Uterus (tissue), 4 donors: ENCODE measurements around the gene DNAH1. TPM values are rescaled to one million over a fixed set of nuclear protein-coding genes. Genes with fewer than 3 reads are reported as not detected.

Experiments
- DNase-seq, 2 donors: peaks; one replicate each; pipeline ENCODE4 v3.0.0-alpha.2; 2019 to 2020
- H3K27ac ChIP-seq, 2 donors: fragments of 200-600 bp; sonication (generic); 1 replicate in 1 of 2; 2 replicates in 1 of 2; pipeline ENCODE4 v1.5.1; 2016 to 2018
- H3K27me3 ChIP-seq, 2 donors: fragments of 200-600 bp; sonication (generic); one replicate each; pipeline ENCODE4 v1.5.1; 2018 to 2019; ENCODE audit warnings: control low read depth in 1 of 2
- H3K36me3 ChIP-seq, 2 donors: fragments of 200-600 bp; sonication (generic); one replicate each; pipeline ENCODE4 v1.5.1; 2019; ENCODE audit warnings: control low read depth in 1 of 2
- H3K4me1 ChIP-seq, 2 donors: fragments of 200-600 bp; sonication (generic); one replicate each; pipeline ENCODE4 v1.5.1; 2018 to 2019; ENCODE audit warnings: control low read depth in 1 of 2
- H3K4me3 ChIP-seq, 2 donors: fragments of 200-600 bp; sonication (generic); 1 replicate in 1 of 2; 2 replicates in 1 of 2; pipeline ENCODE4 v1.5.1; 2018 to 2019; ENCODE audit warnings: mild to moderate bottlenecking in 1 of 2
- H3K9me3 ChIP-seq, 2 donors: fragments of 200-600 bp; sonication (generic); one replicate each; pipeline ENCODE4 v1.5.1; 2019; ENCODE audit warnings: control low read depth in 1 of 2
- POLR2A ChIP-seq, 2 donors: fragments of 450-650 bp; IDR thresholded peaks; one replicate each; pipeline ENCODE4 v1.6.1; 2016; ENCODE audit warnings: antibody characterized with exemption in 2 of 2, mild to moderate bottlenecking in 1 of 2, moderate library complexity in 1 of 2
- intact Hi-C: fragments of 100-400 bp; cut with DNase I; formaldehyde crosslinking; loops from one replicate; pipeline ENCODE4 v1.15.1; 2023; ENCODE audit warnings: low total_unique reads
- total RNA-seq, 4 donors: library from RNA; depleted of rRNA in 3 of 4; stranded (reverse); fragments of >200 nt in 3 of 4; gene quantifications; one replicate each; pipeline versions ENCODE4 v1.1.0 to v1.2.4, GENCODE V29; 2014 to 2023
- TF ChIP-seq, protein P1 (sequence below), 4 experiments: fragments of 200-600 bp in 2 of 4; fragments of 450-650 bp in 2 of 4; sonication (generic) in 2 of 4; IDR thresholded peaks; one replicate each; pipeline ENCODE4 v1.5.1; 2016 to 2019; ENCODE audit warnings: antibody characterized with exemption in 4 of 4, mild to moderate bottlenecking in 2 of 4, moderate library complexity in 1 of 4
- donor health status: DM: yes; HTN: yes; CAD: no.

The DNAH1 gene
- total RNA-seq, 4 donors from 2014 or later: 5.1 to 46.2 (median 11.0) TPM

DNA sequence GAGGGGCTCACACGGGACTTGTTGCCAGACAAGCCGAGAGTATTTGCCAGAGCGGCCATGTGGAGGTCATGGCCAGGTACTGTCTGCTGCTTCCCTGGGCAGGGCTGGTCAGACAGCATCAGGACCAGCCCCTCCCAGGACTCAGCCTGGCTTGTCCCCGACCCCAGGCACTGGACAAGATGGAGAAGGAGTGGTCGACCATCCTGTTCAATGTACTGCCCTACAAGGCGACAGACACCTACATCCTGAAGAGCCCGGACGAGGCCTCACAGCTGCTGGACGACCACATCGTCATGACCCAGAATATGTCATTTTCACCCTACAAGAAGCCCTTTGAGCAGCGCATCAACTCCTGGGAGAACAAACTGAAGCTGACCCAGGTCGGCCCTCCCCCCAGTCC is 38.6 kb downstream of the DNAH1 start:
- no peak for TF ChIP-seq POLR2A (IDR thresholded peaks at IDR 0.05)
- TF ChIP-seq, protein P1, sequence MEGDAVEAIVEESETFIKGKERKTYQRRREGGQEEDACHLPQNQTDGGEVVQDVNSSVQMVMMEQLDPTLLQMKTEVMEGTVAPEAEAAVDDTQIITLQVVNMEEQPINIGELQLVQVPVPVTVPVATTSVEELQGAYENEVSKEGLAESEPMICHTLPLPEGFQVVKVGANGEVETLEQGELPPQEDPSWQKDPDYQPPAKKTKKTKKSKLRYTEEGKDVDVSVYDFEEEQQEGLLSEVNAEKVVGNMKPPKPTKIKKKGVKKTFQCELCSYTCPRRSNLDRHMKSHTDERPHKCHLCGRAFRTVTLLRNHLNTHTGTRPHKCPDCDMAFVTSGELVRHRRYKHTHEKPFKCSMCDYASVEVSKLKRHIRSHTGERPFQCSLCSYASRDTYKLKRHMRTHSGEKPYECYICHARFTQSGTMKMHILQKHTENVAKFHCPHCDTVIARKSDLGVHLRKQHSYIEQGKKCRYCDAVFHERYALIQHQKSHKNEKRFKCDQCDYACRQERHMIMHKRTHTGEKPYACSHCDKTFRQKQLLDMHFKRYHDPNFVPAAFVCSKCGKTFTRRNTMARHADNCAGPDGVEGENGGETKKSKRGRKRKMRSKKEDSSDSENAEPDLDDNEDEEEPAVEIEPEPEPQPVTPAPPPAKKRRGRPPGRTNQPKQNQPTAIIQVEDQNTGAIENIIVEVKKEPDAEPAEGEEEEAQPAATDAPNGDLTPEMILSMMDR (IDR thresholded peaks at IDR 0.05): no peak
- Histone ChIP-seq H3K27me3 (no peaks in the 10 kb centered on the region), H3K36me3 (no peaks in the 10 kb centered on the region), H3K4me3 (no peak overlapping the region), H3K4me1 (no peaks in the 10 kb centered on the region), H3K9me3 (no peaks in the 10 kb centered on the region), H3K27ac (no peak overlapping the region)
- no peak for DNase-seq
- intact Hi-C loops: no loop called here

DNA sequence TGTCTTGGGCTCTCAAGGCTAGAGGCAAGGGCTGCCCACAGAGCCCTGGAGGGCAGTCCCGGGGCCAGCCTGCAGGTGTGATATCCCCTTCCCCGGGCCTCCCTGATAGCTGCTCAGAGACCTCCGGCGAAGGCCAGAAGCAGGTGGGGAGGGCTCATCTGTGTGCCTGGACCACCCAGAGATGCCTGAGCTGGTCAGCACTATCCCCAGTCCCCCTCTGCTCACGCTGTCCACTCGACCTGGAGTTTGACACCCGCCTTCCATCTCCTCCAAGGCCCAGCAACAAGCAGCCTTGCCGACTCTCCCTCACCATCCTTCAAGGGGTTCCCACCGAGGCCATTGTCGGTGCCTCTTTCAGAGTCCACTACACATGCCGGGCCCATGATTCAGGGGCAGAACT is 39.4 kb downstream of the DNAH1 start:
- no peak for DNase-seq
- H3K4me1 ChIP-seq: no peaks in the 10 kb centered on the region
- H3K36me3 ChIP-seq: no peaks in the 10 kb centered on the region
- H3K27ac ChIP-seq: no peak overlapping the region
- H3K4me3 ChIP-seq: no peak overlapping the region
- H3K27me3 ChIP-seq: no peaks in the 10 kb centered on the region
- TF ChIP-seq POLR2A (IDR thresholded peaks at IDR 0.05): no peak
- TF ChIP-seq, protein P1 (IDR thresholded peaks at IDR 0.05): no peak
- H3K9me3 ChIP-seq: no peaks in the 10 kb centered on the region
- intact Hi-C loops: no loop called here

DNA sequence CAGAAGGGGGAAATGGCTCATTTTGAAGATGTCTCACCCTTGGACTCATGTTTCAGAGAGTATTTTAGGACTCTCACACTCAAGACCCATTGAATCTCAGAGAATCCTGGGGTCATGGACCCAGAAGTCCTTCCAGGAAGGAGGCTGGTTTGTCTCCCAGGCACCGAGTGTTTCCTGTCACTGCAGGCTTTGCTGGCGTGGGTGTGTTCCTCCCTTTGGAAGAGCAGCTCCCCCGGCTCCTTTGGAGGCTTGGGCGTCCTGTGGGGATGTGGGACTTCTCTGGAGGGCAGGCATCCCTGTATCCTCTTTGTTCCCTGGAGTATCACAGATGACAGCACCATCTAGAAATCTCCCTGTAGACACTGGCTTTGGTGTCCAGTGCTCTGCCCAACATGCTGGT is 40.0 kb downstream of the DNAH1 start:
- Histone ChIP-seq H3K9me3 (no peaks in the 10 kb centered on the region), H3K27me3 (no peaks in the 10 kb centered on the region), H3K36me3 (no peaks in the 10 kb centered on the region), H3K4me1 (no peaks in the 10 kb centered on the region), H3K27ac (no peak overlapping the region), H3K4me3 (no peak overlapping the region)
- intact Hi-C loops: no loop called here
- DNase-seq: no peak
- TF ChIP-seq POLR2A (IDR thresholded peaks at IDR 0.05): no peak
- TF ChIP-seq, protein P1 (IDR thresholded peaks at IDR 0.05): no peak

DNA sequence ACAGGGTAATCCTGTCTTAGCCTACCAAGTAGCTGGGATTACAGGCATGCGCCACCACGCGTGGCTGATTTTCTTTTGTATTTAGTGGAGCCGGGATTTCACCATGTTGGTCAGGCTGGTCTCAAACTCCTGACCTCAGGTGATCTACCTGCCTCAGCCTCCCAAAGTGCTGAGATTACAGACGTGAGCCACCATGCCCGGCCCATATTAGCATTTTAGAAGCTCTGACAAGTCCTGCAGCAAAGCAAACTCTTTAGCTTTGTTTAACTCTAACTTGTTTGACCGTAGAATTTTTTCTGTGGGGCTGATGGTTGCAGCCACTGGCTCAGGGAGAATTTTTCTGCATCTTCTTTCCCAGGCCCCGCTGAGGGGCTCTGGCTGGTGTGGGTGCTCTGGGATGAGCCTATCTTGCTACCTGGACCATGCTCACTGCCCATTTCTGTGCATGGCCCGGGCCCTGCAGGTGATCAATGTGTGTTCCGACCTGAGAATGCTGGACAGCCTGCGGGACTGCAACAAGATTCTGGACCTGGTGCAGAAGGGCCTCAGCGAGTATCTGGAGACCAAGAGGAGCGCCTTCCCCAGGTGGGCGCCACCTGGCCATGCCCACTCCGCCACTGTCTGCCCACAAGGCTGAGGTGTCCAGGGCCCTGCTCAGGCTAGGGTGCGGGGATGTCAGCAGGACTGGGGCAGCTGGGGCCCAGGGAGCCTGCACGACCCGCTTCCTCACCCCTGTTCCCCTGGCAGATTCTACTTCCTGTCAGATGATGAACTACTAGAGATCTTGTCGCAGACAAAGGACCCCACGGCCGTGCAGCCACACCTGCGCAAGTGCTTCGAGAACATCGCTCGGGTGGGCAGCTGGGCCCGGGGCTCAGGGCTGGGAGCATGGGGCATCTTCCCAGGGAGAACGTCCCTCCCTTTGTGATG is 41.3 kb downstream of the DNAH1 start:
- no peaks in the 10 kb centered on the region for H3K4me1 ChIP-seq
- H3K27ac ChIP-seq: no peak overlapping the region
- no peaks in the 10 kb centered on the region for H3K36me3 ChIP-seq
- no peaks in the 10 kb centered on the region for H3K27me3 ChIP-seq
- no peak for TF ChIP-seq POLR2A (IDR thresholded peaks at IDR 0.05)
- TF ChIP-seq, protein P1 (IDR thresholded peaks at IDR 0.05): no peak
- no peaks in the 10 kb centered on the region for H3K9me3 ChIP-seq
- intact Hi-C loops: no loop called here
- DNase-seq: no peak
- H3K4me3 ChIP-seq: no peak overlapping the region

DNA sequence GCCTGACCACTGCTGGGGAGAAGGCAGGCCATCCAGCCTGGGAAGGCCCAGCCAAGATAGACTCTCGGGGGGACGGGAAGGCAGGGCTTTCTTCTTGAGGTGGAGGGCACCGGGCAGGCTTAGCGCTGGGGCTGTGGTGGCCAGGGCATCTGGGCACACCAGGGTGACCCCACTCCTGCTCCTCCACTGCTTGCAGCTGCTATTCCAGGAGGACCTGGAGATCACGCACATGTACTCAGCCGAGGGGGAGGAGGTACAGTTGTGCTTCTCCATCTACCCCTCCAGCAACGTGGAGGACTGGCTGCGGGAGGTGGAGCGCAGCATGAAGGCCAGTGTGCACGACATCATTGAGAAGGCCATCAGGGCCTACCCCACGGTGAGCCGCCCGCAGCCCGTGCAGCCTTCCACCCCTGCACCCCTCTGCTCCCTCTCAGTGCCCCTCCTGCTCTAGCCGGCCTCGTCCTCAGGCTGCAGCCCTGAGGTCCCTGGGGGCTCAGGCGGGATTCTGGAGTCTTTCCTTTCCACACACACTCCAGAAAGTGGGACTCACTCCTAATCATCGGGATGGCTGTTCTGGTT is 42.3 kb downstream of the DNAH1 start:
- no peak for DNase-seq
- no peaks in the 10 kb centered on the region for H3K4me1 ChIP-seq
- H3K27ac ChIP-seq: no peak overlapping the region
- H3K9me3 ChIP-seq: no peaks in the 10 kb centered on the region
- no peak overlapping the region for H3K4me3 ChIP-seq
- H3K27me3 ChIP-seq: no peaks in the 10 kb centered on the region
- TF ChIP-seq, protein P1 (IDR thresholded peaks at IDR 0.05): no peak
- TF ChIP-seq POLR2A (IDR thresholded peaks at IDR 0.05): no peak
- intact Hi-C loops: no loop called here
- no peaks in the 10 kb centered on the region for H3K36me3 ChIP-seq
